Hepatocyte (in vitro differentiated cells): ENCODE data around the gene TRAF7.

Source experiments
- EZH2 ChIP-seq: fragments of 200-600 bp; sonication (generic); IDR thresholded peaks from 2 replicates; pipeline ENCODE4 v1.6.1; 2016; ENCODE audit warnings: antibody characterized with exemption, mild to moderate bottlenecking, borderline replicate concordance
- TF ChIP-seq, protein P1 (sequence below): fragments of 200-600 bp; sonication (generic); IDR thresholded peaks from 2 replicates; pipeline ENCODE4 v1.5.1; 2016; ENCODE audit warnings: antibody characterized with exemption, mild to moderate bottlenecking; ENCODE audit not compliant: poor library complexity

DNA sequence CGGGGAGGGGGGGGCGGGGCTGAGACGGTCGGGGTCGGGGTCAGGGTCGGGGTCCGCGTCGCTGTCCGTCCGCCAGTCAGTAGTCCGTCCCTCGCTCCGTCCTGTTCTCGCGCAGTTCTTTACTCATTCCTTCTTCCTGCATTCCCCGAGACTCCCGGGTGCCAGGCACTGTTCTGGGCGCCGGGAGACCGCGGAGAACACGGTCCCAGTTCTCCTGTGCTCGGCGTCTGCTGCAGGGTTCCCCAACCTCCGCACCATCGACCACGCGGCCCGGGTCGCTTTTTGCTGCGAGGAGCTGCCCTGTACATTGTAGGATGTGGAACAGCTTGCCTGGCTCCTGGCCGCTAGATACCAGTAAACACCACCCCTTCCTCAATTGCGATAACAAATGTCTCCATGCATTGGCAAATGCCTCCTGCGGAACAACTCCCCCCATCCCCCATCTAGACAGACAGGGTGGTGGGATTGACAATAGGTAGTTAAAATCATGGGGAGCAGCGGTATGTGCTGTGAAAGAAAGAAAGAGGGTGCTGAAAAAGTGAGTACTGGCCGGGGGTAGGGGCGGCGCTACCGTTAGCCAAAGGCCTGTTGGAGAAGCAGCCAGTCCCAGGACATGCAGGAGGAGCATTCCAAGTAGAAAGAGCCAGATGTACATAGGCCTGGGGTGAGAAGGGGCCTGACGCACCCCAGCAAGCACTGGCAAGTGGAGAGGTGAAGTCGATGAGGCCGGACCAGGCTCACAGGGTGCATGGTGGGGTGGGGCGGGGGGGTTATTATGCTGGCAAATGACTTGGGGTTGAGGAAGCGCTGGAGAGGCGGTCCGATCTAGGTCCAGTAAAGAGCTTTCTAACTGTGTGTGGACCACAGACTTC lies 631 bp downstream of the TRAF7 start:
- TF ChIP-seq, protein P1, sequence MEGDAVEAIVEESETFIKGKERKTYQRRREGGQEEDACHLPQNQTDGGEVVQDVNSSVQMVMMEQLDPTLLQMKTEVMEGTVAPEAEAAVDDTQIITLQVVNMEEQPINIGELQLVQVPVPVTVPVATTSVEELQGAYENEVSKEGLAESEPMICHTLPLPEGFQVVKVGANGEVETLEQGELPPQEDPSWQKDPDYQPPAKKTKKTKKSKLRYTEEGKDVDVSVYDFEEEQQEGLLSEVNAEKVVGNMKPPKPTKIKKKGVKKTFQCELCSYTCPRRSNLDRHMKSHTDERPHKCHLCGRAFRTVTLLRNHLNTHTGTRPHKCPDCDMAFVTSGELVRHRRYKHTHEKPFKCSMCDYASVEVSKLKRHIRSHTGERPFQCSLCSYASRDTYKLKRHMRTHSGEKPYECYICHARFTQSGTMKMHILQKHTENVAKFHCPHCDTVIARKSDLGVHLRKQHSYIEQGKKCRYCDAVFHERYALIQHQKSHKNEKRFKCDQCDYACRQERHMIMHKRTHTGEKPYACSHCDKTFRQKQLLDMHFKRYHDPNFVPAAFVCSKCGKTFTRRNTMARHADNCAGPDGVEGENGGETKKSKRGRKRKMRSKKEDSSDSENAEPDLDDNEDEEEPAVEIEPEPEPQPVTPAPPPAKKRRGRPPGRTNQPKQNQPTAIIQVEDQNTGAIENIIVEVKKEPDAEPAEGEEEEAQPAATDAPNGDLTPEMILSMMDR, result no peak
- TF ChIP-seq EZH2, result no peak
